Measurements from ENCODE around the gene FLCN. TPM values are rescaled to one million over a fixed set of nuclear protein-coding genes. Genes with fewer than 3 reads are reported as not detected.

The FLCN gene
- total and polyA plus RNA-seq, 4 donors, result 31.4 to 118 (median 80.1) TPM

DNA sequence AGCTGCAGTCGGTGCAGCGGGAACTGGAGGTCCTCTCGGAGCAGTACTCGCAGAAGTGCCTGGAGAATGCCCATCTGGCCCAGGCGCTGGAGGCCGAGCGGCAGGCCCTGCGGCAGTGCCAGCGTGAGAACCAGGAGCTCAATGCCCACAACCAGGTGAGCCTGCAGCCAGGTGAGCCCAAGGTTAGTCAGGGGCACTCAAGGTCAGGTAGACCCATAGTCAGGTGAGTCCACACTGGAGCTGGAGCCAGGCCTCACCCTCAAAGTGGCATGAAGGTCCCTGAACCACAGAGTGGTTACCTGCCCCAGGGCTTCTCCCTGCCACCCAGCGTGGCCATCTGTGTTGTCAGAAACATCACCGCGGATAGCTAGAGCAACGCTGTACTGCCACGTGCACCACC is 63.0 kb downstream of the FLCN start:
- Histone ChIP-seq H3K9me3 (ENCODE audit: control insufficient read depth in 4 of 4, insufficient read depth in 3 of 4, low read length in 3 of 4) (peaks cover 0 to 1% (median 0%) of the 10 kb centered on the region in 4 donors), H3K36me3 (ENCODE audit: control insufficient read depth in 4 of 4, insufficient read depth in 4 of 4, low read length in 4 of 4) (peaks cover 27 to 77% (median 59%) of the 10 kb centered on the region in 4 donors), H3K27me3 (ENCODE audit: control insufficient read depth in 3 of 3, insufficient read depth in 3 of 3, low read length in 2 of 3) (no peaks in the 10 kb centered on the region), H3K4me1 (ENCODE audit: control insufficient read depth in 5 of 5, insufficient read depth in 5 of 5, low read length in 5 of 5) (peaks cover 0 to 14% (median 9%) of the 10 kb centered on the region in 5 donors), H3K9ac (ENCODE audit: insufficient read depth in 1 of 2, low read length in 2 of 2) (no peak overlapping the region), H3K4me3 (no peak overlapping the region), H3K27ac (ENCODE audit: low read depth in 1 of 2, low read length in 1 of 2) (no peak overlapping the region)
- TF ChIP-seq, protein P1, sequence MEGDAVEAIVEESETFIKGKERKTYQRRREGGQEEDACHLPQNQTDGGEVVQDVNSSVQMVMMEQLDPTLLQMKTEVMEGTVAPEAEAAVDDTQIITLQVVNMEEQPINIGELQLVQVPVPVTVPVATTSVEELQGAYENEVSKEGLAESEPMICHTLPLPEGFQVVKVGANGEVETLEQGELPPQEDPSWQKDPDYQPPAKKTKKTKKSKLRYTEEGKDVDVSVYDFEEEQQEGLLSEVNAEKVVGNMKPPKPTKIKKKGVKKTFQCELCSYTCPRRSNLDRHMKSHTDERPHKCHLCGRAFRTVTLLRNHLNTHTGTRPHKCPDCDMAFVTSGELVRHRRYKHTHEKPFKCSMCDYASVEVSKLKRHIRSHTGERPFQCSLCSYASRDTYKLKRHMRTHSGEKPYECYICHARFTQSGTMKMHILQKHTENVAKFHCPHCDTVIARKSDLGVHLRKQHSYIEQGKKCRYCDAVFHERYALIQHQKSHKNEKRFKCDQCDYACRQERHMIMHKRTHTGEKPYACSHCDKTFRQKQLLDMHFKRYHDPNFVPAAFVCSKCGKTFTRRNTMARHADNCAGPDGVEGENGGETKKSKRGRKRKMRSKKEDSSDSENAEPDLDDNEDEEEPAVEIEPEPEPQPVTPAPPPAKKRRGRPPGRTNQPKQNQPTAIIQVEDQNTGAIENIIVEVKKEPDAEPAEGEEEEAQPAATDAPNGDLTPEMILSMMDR (IDR thresholded peaks at IDR 0.05; ENCODE audit: control extremely low read depth, extremely low read depth), result no peak
- ATAC-seq (ENCODE audit: insufficient read depth, low FRiP score) (no peak), DNase-seq (no peak)
- WGBS, 2 donors, result 97 to 98% methylated on average over 14 of the region's 14 CpGs

DNA sequence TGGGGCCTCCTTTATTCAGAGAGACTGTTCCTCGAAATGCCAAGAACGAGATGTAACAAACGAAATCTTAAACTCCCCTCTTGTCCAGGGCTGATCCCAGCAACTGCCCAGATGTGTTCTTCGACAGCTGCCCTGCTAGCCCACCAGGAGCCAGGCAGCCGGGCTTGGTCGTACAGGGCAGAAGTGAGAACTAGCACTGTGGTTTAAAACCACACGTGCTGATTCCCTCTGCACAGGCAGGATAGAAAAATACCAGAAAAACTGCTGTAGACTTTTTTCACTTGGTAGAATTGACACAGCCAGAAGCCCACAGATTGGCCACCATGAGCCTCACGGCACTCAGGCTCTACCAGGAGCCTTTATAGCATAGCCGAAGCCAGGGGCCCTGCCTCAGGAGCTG is 64.0 kb downstream of the FLCN start:
- DNase-seq (no peak), ATAC-seq (ENCODE audit: insufficient read depth, low FRiP score) (no peak)
- peaks cover 0 to 1% (median 0%) of the 10 kb centered on the region in 4 donors for H3K9me3 ChIP-seq (ENCODE audit: control insufficient read depth in 4 of 4, insufficient read depth in 3 of 4, low read length in 3 of 4)
- 78 to 83% methylated on average over 9 of the region's 9 CpGs for WGBS, 2 donors
- H3K4me3 ChIP-seq, result no peak overlapping the region
- H3K27me3 ChIP-seq (ENCODE audit: control insufficient read depth in 3 of 3, insufficient read depth in 3 of 3, low read length in 2 of 3), result no peaks in the 10 kb centered on the region
- H3K36me3 ChIP-seq (ENCODE audit: control insufficient read depth in 4 of 4, insufficient read depth in 4 of 4, low read length in 4 of 4), result peaks cover 24 to 78% (median 59%) of the 10 kb centered on the region in 4 donors
- H3K27ac ChIP-seq (ENCODE audit: low read depth in 1 of 2, low read length in 1 of 2), result no peak overlapping the region
- no peak overlapping the region for H3K9ac ChIP-seq (ENCODE audit: insufficient read depth in 1 of 2, low read length in 2 of 2)
- peaks cover 0 to 14% (median 9%) of the 10 kb centered on the region in 5 donors for H3K4me1 ChIP-seq (ENCODE audit: control insufficient read depth in 5 of 5, insufficient read depth in 5 of 5, low read length in 5 of 5)
- TF ChIP-seq, protein P1 (IDR thresholded peaks at IDR 0.05; ENCODE audit: control extremely low read depth, extremely low read depth), result no peak

DNA sequence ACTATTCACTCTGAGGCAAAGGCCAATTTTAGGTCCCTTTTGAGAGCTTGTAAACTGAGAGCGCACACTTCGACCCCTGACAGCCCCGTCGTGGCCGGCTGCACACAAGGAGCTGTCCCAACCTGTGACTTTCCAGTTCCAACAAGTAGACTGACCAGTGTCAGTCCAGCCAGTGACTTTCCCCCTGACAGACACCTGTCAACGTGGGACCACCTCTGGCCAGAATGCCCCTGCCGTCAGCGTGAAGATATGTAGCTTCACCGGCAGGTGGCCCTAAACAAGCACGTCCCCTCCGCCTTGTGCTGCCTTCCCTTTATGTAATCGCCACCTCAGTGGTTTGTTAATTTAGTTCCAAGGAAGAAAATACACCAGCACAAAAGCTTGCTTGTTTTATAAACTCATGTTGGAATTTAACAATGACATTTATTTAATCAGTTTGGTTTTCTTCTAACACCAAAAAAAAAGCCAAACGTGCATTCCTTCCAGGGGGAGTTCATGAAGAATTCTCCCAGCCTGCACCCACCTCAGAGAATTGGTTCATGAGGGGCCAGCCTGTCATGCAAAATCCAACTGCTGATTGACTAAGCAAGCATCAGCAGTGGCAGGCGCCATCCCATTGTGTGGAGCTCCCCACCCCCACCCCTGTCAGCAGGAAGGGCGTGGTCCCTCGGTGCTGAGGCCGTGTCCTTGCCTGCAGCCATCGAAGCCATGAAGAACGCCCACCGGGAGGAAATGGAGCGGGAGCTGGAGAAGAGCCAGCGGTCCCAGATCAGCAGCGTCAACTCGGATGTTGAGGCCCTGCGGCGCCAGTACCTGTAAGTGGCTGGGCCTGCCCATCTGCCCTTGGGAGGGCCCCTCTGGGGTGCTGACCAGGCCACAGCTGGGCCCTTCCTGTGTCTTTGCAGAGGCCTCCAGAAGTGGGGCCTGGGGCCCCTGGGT is 64.7 kb downstream of the FLCN start:
- Histone ChIP-seq H3K9me3 (ENCODE audit: control insufficient read depth in 4 of 4, insufficient read depth in 3 of 4, low read length in 3 of 4) (peaks cover 0 to 1% (median 0%) of the 10 kb centered on the region in 4 donors), H3K9ac (ENCODE audit: insufficient read depth in 1 of 2, low read length in 2 of 2) (no peak overlapping the region), H3K27me3 (ENCODE audit: control insufficient read depth in 3 of 3, insufficient read depth in 3 of 3, low read length in 2 of 3) (no peaks in the 10 kb centered on the region), H3K36me3 (ENCODE audit: control insufficient read depth in 4 of 4, insufficient read depth in 4 of 4, low read length in 4 of 4) (peaks cover 25 to 77% (median 62%) of the 10 kb centered on the region in 4 donors), H3K4me3 (no peak overlapping the region), H3K27ac (ENCODE audit: low read depth in 1 of 2, low read length in 1 of 2) (peak overlapping the region; percentile 21 to 66), H3K4me1 (ENCODE audit: control insufficient read depth in 5 of 5, insufficient read depth in 5 of 5, low read length in 5 of 5) (peaks cover 0 to 14% (median 9%) of the 10 kb centered on the region in 5 donors)
- ATAC-seq (ENCODE audit: insufficient read depth, low FRiP score) (no peak), DNase-seq (peak in 1 of 3 donors; percentile 54)
- TF ChIP-seq, protein P1 (IDR thresholded peaks at IDR 0.05; ENCODE audit: control extremely low read depth, extremely low read depth), result no peak
- WGBS, 2 donors, result 68 to 79% methylated on average over 26 of the region's 26 CpGs

Measured in lung (tissue), 12 donors.